GM19468 (cell line): Measurements from ENCODE around the gene GLCE.
"Not testable (repeated sequence)": the region's sequence is repeated elsewhere in the genome, so short reads cannot be mapped to it uniquely, and the experiment has no call there.

Experiments used
- ATAC-seq: cut with Tn5 transposase; IDR thresholded peaks from one replicate; pipeline ENCODE4 v1.9.1; 2021; ENCODE audit warnings: mild to moderate bottlenecking, moderate library complexity, moderate number of reproducible peaks; ENCODE audit not compliant: unreplicated experiment; ENCODE audit errors: extremely low read depth

Gene GLCE

DNA sequence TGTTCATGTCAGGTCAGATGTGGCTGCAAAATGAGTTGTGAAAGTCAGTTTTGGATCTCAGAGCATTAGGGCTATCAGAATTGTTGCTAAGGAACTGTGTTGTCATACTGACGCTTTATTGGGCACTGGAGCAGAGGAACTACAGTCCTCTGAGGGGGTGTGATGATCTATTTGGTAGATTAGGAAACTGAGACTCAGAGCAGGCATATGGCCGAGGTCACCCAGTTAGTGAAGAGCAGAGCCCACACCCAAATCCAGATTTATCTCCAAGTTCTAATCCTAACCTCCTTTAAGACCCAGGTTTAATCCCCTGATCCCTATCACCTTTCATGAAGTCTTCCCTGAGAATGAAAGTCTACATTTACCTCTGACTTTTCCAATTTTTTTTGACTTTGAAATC is 25.6 kb upstream of the GLCE start:
- no peak for ATAC-seq

DNA sequence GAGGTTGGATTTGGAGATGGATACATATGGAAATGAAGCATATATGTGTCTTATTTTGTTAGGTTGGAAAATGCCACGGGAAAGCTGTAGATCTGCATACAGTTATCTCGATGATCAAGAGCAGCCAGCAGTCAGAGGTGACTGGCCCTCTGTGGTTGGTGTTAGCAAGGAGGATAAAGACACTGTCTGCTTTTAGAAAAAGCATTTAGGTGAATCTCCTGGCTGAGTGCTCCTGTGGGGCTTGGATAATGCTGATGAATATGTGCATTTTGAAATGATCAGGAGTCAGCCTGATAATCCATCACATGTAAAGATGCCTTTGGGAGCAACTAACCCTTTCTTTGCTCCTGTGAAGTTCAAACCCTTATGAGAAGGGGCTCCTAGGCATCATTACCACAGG is 24.9 kb upstream of the GLCE start:
- no peak for ATAC-seq

DNA sequence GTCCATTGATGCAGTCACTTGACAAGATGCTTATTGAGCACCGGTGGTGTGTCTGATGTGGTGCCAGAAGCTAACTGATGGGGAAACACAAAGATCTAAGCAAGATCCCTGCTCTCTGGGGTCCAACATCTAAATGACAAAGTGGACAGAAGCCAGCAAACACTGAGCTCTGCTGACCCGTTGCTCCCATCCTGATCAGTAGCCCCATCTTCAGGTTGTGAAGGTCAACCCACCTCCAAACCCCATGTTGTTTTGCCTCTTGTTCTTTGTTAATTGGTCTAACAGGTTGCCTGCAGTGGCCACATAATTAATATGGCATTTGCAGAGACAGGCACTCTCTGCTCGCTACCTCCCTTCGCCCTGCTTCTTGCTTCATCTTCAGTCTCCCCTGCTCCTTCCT is 21.5 kb upstream of the GLCE start:
- ATAC-seq, result no peak

DNA sequence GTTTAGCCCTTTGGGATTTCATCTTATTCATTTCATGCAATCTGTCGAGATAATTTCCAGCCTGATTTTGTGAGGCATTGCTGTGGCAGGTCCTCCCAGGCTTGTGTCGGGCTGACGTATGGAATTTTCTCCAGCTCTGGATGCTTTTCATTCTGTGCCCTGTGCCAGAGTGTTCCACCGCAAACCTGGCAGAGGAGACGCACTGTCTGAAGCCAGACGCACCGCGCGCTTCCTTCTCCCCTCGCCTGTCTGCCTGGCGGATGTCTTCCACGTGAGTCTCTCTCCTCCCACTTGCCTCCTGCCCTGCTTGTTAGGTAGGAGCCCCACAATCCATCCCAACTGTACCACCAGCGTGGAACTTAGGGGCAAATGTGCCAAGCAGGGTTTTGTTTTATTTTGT is 20.1 kb upstream of the GLCE start:
- ATAC-seq, result no peak

DNA sequence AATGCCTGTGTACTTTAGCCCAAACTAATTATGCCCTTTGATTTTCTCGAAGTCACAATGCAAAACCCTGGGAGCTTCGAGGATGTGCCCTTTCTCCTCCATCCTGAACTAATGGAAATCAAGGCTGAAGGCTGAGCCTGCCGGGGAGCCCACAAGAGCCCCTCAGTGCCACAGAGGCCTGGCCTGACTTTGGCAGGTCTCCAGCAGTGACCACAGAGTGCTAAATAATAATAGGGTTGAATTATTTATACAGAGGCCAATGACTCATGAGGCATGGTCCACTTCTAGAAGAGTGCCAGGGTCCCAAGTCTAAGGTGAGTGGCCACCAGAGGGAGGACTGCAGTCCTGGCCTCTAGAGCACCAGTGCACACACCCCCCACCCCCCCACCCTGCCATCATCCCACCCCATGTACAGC is 19.1 kb upstream of the GLCE start:
- no peak for ATAC-seq

DNA sequence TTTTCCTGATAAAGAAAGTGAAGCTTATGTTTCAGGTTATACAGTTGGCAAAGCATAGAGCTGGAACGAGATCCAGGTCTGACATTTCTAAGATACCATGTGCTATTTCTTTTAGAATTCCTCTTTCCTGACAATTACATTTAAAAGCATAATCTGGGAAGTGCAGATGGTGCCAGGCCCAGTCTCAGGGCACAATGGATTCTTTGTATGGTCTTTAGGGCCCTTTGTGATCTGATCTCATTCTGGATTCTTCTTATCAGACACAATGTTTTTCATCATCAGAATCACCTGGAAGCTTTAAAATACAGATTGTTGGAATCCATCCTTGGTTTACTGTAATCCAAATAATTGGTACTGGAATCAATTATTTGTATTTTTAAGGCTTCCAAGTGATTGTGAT is 18.6 kb upstream of the GLCE start:
- ATAC-seq, result no peak

DNA sequence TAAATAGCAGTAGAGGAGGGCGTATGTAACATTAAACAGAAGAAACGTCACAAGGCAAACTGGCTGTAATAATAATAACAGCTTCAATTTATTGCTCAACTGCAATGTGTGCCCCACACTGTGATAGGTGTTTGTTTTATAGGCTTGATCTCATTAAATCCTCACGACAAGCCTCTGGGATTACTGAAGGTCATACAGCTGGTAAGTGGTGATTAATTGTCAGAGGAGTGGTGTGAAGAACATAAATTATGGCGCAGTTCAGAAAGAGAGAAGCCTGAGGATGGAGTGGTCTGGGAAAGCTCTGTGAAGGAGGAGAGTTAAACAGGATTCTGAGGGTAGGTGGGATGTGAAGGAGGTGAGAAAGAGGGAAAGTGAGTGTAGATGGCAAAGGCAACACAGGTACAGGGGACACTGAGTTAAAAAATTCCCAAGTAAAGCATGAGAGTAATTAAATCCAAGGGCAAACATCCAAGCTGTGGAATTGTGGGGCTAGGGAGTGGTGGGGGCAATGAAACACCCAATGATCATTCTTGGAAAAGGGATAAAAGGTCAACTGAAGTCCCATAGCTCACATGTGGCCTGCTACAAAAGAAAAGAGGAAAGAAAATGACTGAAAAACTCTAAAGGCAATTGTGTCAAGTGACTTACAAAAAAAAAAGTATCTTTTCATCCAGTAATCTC is 16.5 kb upstream of the GLCE start:
- ATAC-seq, result no peak

DNA sequence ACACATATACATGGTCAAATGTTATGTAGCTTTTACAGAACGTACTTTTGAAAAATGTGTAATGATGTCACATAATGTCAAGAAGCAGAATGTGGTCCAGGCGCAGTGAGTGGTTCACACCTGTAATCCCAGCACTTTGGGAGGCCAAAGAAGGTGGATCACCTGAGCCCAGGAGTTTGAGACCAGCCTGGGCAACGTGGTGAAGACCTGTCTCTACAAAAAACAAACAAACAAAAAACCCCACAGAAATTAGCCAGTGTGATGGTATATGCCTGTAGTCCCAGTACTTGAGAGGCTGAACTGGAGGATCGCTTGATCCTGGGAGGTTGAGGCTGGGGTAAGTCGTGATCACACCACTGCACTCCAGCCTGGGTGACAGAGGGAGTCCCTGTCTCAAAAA is 15.9 kb upstream of the GLCE start:
- ATAC-seq, result no peak

DNA sequence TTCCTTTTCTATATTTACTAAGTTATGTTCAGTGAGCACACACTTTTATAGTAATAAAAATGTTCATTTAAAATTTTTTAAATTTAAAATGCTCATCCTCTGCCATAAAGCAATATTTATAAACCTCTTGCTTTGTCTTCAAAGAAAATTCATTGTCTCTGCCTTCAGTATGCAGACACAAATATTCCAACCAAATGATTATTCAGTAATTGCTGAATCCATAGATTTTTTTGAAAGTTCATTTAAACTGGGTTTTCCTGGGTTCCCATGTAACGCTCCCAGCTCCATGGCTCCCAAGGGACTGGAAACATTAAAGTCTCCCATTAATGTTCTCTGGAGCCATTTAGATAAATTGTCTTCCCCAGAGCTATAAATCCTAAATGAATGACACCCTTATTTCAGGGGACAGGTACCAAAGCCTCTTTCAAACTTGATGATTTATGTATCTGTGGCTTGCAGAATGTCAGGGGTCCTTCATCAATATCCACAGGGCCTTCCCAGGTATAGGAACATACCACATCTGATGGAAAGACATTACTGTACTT is 15.2 kb upstream of the GLCE start:
- no peak for ATAC-seq

DNA sequence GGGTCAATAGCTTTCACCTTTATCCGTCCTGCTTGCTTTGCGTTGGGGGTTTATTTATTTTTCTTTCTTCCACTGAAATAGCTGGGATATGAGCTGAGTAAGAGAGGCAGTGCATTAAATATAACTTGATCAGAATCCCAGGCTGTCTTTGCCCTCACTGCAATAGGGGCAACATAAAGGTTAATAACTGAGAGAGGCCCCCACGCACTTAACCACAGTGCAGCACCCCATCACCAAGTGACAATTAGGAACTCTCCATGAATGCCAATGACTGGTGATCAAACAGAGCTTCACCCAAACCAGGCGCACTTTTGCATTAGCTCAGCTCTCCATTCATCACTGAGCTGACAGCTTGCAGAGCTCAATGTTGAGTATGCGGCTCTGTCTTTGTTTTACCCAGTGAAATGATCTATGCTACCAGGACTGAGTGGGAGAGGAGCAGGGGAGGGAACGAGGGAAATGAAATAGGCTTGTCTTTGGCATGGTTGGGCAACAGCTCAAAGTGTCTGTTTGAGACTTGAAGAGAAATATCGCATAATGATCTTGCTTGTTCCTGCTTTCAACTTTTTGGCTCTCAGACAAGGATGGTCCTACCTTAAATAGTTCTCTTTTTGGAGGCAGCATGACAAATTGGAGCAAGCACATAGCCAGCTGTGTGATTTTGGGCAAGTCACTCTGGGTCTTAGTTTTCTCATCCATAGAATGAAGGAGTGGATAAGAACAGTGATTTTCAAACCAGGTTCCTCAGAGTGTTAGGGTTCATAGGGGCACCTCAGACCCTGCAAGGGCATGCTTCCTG is 14.5 kb upstream of the GLCE start:
- no peak for ATAC-seq

DNA sequence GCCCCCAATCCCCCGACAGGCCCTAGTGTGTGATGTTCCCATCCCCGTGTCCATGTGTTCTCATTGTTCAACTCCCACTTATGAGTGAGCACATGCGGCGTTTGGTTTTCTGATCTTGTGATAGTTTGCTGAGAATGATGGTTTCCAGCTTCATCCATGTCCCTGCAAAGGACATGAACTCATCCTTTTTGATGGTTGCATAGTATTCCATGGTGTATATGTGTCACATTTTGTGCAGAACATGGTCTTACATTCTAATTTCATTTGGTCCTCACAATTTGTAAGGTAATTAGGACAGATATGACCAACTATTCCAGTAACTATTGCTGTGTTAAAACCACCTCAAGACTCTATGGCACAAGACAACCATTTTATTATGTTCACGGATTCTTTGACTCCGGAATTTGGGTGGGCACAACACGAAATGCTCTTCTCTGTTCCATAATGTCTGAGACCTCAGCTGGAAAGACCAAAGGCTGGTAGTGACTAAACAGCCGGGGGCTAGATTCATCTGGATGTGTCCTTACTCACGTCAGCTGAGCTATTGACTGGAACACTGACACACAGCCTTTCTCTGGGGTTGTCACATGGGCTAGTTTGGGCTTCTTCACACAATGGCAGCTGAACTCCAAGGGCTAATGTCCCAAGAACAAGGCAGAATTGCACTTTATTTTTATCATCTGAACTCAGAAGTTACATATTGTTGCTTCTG is 13.6 kb upstream of the GLCE start:
- no peak for ATAC-seq

DNA sequence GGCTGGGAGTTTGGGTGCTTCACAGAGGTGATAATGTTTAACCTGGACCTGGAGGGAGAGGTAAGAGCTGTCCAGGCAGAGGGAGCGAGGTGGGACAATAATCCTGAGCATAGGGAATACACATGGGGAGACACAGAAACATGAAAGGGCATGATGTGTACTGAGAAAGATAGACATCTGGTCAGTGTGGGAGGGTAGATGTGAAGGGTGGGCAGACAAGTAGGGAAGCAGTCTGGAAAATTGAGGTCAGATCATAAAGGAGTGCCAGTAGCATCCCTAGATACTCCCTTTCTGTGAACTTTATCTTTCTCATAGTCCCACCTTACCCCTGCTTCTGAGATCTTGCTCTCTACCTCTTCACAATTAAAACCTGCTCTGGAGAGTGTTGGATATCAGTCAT is 12.0 kb upstream of the GLCE start:
- ATAC-seq, result no peak

DNA sequence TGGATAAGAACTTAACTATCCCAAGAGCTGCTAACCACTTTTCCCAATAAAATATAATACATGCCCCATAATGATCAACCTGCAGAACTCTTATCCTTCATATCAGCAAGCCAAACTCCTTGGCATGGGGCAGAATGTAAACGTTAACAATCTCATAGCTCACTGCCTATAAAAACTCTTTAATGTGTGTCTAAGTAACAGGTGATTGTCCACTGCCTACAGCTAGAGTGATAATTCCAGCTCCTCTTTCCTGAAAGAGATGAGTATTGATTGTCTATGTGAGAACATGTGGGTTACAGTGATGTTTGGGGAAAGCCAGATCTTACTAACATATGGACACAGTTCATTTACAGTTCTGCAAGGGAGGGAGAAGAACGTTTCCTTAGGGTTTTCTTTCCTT is 11.3 kb upstream of the GLCE start:
- ATAC-seq, result no peak

DNA sequence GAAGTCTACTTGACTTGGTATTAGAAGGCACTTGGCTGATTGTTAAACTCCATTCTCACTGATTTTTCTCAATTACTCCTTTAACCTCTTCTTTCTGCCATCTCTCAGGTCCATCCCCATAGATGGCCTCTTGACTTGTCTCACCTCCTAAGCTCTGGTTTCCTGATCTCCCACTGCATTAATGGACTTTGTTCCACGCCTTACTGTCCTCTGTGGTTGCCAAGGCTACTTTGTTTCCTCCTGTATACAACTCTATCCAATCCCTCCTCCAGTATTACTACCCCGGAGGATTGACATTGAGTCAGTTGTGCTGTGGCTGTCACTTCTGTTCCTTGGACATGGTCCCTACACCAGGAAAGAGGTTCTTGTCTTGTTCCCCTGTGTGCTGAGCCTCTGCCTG is 10.6 kb upstream of the GLCE start:
- no peak for ATAC-seq

DNA sequence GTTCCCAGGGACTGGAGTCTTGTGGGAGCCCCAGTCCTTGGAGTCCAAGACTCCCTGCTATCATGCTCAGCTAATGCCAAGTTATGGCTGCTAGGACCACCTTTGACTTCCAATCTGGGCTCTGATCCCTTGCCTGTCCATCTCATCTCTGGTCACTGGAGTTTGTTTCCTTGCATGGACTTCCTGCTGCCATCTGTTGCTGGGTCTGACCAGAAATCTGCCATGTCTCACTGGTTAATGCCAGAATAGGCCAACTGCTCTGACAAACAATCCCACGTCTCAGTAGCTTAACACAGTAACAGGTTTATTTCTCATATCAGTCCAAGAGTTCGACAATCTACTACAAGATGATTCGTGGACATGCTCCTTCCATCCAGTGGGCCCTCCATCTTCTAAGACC is 10.1 kb upstream of the GLCE start:
- ATAC-seq, result no peak

DNA sequence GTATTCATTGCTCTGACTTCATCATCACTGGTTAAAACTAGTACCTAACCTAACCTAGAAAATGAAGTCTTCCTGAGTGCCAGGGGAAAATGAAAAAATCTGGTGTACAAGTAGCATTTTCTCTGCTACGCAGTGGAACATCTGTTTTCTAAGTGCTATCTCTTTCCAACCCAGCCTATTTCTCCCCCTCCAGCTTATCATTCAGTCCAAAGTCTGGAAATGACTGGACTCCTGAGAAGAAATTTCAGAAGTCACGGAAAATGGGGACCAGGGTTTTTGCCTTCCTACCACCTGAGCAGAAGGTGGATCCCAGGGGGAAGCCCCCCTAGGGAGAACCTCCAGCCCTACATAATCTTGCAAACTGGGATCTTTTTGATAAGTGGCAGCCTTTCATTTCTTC is 9.6 kb upstream of the GLCE start:
- no peak for ATAC-seq

DNA sequence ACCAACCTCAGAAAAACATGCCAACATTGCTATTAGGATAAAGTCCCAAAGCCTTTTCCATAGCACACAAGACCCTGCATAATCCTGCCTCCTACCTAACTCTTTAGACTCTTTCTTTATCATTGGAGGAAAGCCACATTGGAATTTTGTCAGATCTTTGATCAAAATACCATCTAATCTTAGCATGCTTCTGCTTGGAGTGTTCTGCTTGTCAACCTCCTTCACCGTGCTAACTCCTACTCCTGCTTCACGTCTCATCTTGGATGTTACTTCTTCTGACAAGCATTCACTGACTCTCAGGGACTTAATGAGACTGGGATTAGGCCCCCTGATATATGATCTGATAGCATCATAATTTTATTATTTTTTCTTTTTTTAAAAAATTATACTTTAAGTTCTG is 7.4 kb upstream of the GLCE start:
- ATAC-seq, result no peak

DNA sequence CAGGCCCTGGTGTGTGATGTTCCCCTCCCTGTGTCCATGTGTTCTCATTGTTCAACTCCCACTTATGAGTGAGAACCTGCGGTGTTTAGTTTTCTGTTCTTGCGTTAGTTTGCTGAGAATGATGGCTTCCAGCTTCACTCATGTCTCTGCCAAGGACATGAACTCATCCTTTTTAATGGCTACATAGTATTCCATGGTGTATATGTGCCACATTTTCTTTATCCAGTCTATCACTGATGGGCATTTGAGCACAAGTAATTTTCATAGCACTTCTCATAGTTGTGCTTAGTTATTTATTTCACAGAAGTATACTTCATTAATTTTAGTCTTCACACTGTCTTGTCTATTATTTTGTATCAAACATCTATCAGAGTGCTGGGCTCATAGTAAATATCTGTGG is 6.8 kb upstream of the GLCE start:
- not testable (repeated sequence) for ATAC-seq

DNA sequence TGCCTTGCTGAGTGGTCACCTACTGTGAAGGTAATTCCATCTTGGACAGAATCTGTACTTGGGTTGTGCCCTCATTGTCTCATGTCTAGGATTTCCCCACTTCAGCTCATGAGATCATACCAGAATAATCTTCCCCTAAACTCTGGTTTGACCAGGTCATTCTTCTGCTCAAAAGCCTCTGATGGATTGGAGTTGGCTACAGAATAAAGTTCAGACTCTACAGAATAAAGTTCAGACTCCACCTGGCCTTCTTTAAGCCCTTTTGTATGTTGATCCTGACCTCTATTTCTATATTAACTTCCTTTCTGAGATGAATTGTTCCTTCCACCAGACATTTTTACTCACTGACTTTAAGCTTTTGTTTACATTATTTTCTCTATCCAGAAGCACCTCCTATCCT is 6.4 kb upstream of the GLCE start:
- no peak for ATAC-seq

DNA sequence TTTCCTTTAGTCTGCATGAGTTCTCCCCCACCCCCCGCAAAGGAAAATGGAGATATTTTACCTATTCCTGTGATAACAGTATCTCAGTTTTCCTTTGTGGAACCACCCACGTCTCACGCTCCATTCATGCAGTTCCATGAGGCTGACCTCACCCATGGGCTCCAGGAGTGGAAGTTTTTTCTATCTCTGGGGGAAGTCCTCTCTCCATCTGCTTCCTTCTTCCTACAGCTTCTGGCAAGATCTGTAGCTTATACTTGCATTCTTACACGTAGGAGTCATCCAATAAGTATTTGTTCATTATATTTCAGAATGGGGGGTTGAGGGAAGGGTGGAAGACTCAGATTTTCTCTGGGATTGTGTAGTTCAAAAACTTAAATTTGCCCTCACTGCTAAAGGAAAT is 5.8 kb upstream of the GLCE start:
- no peak for ATAC-seq

DNA sequence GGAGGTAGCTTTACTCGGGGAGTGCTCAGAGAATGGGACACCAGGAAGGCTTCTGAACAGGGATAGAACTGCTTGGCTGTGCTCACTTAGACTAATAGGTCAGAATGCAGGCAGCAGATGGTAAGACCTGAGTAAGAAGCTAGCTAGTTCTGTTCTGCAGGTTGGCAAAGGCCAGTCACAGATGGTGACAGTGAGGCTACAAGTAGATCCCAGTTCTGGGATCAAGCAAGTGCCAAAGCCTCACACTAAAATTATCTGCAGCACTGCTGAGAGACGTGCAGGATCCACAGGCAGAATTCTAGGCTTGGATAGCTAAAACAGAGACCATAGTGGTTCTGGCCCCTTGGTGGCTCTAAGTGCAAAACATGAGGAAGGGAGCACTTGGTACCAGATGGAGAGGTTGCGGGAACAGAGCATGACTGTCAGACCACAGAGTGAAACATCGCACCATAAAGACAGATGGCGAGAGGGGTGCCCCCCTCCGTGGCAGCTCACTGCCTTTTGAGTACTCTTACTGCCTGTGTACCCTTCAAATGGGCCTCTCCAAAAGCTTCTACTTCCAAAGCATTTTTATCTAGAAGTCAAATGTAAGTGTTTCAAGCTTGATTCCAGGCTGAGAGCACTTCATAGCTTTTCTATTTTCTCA is 3.6 kb upstream of the GLCE start:
- no peak for ATAC-seq
